ENCODE measurements around the gene SULT2A1. TPM values are rescaled to one million over a fixed set of nuclear protein-coding genes. Genes with fewer than 3 reads are reported as not detected.

SULT2A1 gene
- total and polyA plus RNA-seq, 7 donors = not detected

DNA sequence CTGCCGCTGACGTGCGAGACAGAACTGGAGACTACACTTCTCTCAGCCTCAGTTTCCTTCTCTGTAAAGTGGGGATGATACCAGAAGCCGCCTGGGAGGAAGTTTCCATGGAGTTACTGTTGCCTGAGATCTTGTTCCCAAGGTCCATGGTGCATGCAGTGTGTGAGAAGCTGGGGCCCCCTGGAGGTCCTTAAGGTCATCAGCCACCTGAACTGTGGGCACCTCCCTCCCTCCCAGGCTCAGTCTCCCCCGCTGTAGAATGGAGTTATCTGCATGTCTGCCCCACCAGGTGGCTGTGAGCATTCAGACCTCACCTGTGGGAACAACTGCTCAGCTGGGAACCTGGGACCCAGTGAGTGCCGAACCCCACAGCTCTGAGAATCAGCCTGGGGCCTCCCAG is 61.7 kb downstream of the SULT2A1 start:
- Histone ChIP-seq H3K27ac (no peak overlapping the region), H3K36me3 (ENCODE audit: insufficient read depth in 1 of 2, low read depth in 1 of 2) (no peaks in the 10 kb centered on the region), H3K4me1 (no peaks in the 10 kb centered on the region), H3K27me3 (ENCODE audit: insufficient read depth in 3 of 3, low read length in 2 of 3) (peaks cover 0 to 27% (median 9%) of the 10 kb centered on the region in 3 donors), H3K4me3 (no peak overlapping the region), H3K9me3 (no peaks in the 10 kb centered on the region)
- no peak for ATAC-seq
- TF ChIP-seq, protein P1, sequence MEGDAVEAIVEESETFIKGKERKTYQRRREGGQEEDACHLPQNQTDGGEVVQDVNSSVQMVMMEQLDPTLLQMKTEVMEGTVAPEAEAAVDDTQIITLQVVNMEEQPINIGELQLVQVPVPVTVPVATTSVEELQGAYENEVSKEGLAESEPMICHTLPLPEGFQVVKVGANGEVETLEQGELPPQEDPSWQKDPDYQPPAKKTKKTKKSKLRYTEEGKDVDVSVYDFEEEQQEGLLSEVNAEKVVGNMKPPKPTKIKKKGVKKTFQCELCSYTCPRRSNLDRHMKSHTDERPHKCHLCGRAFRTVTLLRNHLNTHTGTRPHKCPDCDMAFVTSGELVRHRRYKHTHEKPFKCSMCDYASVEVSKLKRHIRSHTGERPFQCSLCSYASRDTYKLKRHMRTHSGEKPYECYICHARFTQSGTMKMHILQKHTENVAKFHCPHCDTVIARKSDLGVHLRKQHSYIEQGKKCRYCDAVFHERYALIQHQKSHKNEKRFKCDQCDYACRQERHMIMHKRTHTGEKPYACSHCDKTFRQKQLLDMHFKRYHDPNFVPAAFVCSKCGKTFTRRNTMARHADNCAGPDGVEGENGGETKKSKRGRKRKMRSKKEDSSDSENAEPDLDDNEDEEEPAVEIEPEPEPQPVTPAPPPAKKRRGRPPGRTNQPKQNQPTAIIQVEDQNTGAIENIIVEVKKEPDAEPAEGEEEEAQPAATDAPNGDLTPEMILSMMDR (IDR thresholded peaks at IDR 0.05) = no peak
- 72 to 81% (median 77%) methylated on average over 6 of the region's 6 CpGs for WGBS, 3 donors
- DNase-seq = no peak
- intact Hi-C loops (cut with DNase I) = no loop called here

DNA sequence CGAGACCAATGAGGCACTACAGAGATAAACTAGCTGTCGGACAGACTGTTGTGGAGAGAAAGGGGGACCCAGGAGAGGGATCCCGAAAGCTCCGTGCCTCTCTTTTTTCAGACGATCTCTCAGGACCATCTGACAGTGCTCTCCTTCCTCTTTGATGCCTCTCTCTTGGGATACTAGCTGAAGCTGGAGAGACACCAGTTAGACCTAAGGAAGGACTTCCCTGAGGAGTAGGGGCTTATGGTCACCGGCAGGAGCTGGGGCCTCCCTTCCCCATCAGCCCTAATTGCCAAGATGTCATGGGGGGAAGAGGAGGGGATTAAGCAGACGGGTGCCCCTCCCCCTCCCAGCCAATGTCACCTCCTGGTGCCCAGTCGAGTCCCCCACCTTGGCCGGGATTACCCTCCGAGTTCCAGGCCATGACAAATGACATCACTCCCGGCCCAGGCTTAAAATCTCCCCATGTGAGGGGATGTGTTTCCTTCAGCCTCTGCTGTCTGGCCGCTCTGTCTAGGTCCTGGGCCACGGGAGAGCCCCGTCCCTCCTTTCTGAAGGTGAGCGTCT is 64.6 kb downstream of the SULT2A1 start, which contains the start of gene CRX:
TSS of gene CRX (plus strand) at position 478 of the 561 bp plus-strand sequence. CDS start 12,507 bp downstream, outside the sequence.
- Histone ChIP-seq H3K36me3 (ENCODE audit: insufficient read depth in 1 of 2, low read depth in 1 of 2) (no peaks in the 10 kb centered on the region), H3K4me3 (no peak within 1 kb of the TSS), H3K27ac (no peak within 1 kb of the TSS), H3K4me1 (no peaks in the 10 kb centered on the region), H3K27me3 (ENCODE audit: insufficient read depth in 3 of 3, low read length in 2 of 3) (peaks cover 0 to 27% (median 5%) of the 10 kb centered on the region in 3 donors), H3K9me3 (no peaks in the 10 kb centered on the region)
- DNase-seq (no peak), ATAC-seq (no peak)
- TF ChIP-seq, protein P1 (IDR thresholded peaks at IDR 0.05) = no peak
- intact Hi-C loops (cut with DNase I) = no loop called here
- 39 to 46% (median 44%) methylated on average over 15 of the region's 15 CpGs for WGBS, 3 donors

Other genes starting within 250 kb of the SULT2A1 start
- 10 to 100 TPM; 27.8 to 46.3 (median 31.7) TPM for gene EHD2, start 172.9 kb downstream of the SULT2A1 start, total RNA-seq
- 10 to 100 TPM; 14.7 to 25.1 (median 19.5) TPM for gene EHD2, start 172.9 kb downstream of the SULT2A1 start, polyA plus RNA-seq
- gene NOP53, start 140.8 kb downstream of the SULT2A1 start, total RNA-seq = 100 to 1,000 TPM in 3 of 4 donors, 10 to 100 TPM in 1; 96.3 to 166 (median 127) TPM
- 100 to 1,000 TPM; 247 to 268 (median 257) TPM for gene NOP53, start 140.8 kb downstream of the SULT2A1 start, polyA plus RNA-seq
- 100 to 1,000 TPM; 677 to 969 (median 733) TPM for gene SELENOW, start 107.6 kb downstream of the SULT2A1 start, total RNA-seq
- gene SELENOW, start 107.6 kb downstream of the SULT2A1 start, polyA plus RNA-seq = 1,000 to 10,000 TPM in 2 of 3 donors, 100 to 1,000 TPM in 1; 434 to 1,620 (median 1,372) TPM
- not detected for gene TPRX1, start 81.8 kb downstream of the SULT2A1 start, total RNA-seq
- gene TPRX1, start 81.8 kb downstream of the SULT2A1 start, polyA plus RNA-seq = not detected
- gene CRX, start 64.4 kb downstream of the SULT2A1 start, total RNA-seq = not detected
- under 1 TPM in 1 of 3 donors, not detected in 2; 0.01 TPM for gene CRX, start 64.4 kb downstream of the SULT2A1 start, polyA plus RNA-seq
- gene TPRX2, start 27.1 kb downstream of the SULT2A1 start, total RNA-seq = not detected
- gene TPRX2, start 27.1 kb downstream of the SULT2A1 start, polyA plus RNA-seq = not detected
- not detected for gene BSPH1, start 105.9 kb upstream of the SULT2A1 start, total RNA-seq
- not detected for gene BSPH1, start 105.9 kb upstream of the SULT2A1 start, polyA plus RNA-seq
- not detected for gene ELSPBP1, start 108.3 kb upstream of the SULT2A1 start, total RNA-seq
- gene ELSPBP1, start 108.3 kb upstream of the SULT2A1 start, polyA plus RNA-seq = not detected
- gene CABP5, start 157.8 kb upstream of the SULT2A1 start, total RNA-seq = under 1 TPM in 1 of 4 donors, not detected in 3; 0.18 TPM
- not detected for gene CABP5, start 157.8 kb upstream of the SULT2A1 start, polyA plus RNA-seq
- gene PLA2G4C, start 224.5 kb upstream of the SULT2A1 start, total RNA-seq = 100 to 1,000 TPM in 1 of 4 donors, 10 to 100 TPM in 3; 34.2 to 114 (median 70.8) TPM
- 10 to 100 TPM; 11.8 to 23.9 (median 21.9) TPM for gene PLA2G4C, start 224.5 kb upstream of the SULT2A1 start, polyA plus RNA-seq